CD4-positive, alpha-beta T cell treated with Interleukin-12 subunit alpha and Interleukin-12 subunit beta, for 1 hour (primary cell): ENCODE data around the gene CERK.
"Not testable (repeated sequence)": the region's sequence is repeated elsewhere in the genome, so short reads cannot be mapped to it uniquely, and the experiment has no call there.

ENCODE experiments used
- DNase-seq: peaks from one replicate; pipeline ENCODE4 v3.0.0-alpha.2; 2020

The CERK gene, protein sequence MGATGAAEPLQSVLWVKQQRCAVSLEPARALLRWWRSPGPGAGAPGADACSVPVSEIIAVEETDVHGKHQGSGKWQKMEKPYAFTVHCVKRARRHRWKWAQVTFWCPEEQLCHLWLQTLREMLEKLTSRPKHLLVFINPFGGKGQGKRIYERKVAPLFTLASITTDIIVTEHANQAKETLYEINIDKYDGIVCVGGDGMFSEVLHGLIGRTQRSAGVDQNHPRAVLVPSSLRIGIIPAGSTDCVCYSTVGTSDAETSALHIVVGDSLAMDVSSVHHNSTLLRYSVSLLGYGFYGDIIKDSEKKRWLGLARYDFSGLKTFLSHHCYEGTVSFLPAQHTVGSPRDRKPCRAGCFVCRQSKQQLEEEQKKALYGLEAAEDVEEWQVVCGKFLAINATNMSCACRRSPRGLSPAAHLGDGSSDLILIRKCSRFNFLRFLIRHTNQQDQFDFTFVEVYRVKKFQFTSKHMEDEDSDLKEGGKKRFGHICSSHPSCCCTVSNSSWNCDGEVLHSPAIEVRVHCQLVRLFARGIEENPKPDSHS

DNA sequence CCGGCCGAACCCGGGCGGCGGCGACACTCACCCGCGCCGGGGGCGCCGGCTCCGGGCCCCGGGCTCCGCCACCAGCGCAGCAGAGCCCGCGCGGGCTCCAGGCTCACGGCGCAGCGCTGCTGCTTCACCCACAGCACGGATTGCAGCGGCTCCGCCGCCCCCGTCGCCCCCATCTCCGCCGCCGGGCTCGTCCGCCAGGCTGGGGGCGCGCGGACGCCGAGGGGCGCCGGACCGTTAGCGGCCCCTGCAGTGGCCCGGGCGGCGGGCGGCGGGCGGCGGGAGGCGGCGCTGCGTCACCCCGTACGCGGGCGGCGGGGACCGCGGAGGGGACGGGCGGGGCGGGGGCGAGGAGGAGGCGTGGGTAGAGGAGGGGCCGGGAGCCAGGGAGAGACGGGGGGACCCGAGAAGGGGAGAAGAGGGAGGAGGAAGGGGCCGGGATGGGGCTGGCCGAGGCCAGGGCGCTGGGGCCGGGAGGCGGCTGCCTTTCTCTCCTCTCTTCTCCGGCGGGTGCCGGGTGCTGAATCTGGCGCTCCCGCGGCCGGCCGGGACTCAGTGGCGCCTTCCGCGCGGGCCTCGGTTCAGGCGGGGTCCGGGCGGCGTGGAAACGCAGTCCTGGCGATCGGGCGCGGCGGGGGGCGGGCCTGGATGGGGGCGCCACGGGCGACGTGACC is at the start of gene CERK:
Gene CERK (minus strand): TSS at position 277 of the 671 bp plus-strand sequence. CDS start 104 bp downstream, at position 173.
- DNase-seq, result peak; percentile 77

DNA sequence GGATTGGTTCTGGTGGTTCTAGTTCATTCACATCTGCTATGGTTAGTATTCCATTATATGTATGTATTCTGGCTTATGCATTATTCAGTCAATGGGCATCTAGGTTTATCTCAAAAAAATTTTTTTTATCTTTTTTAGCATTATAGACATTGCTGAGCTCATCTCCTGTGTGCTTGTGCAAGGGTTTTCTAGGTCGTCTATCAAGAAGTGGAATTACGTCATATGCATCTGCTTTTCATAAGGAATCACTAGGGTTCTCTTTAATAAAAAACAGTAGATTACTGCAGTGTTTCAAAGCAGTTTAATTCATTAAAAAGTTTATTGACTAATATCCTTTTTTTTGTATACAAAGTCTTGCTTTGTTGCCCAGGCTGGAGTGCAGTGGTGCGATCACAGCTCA is 45.7 kb upstream of the CERK start:
- DNase-seq, result no peak

DNA sequence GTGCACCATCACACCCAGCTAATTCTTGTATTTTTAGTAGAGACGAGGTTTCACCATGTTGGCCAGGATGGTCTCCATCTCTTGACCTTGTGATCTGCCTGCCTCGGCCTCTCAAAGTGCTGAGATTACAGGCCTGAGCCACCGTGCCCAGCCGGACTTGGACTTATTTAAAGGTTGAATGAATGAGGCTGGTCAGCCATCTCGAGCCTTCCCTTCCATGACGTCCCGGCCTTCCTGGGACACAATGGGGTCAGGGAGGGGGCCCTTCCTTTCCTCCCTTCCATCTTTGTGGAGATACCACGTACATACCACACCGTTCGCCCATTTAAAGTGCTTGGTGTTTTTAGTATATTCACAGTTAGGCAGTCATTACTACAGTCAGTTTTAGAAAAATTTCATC is 44.1 kb upstream of the CERK start:
- DNase-seq, result not testable (repeated sequence)

DNA sequence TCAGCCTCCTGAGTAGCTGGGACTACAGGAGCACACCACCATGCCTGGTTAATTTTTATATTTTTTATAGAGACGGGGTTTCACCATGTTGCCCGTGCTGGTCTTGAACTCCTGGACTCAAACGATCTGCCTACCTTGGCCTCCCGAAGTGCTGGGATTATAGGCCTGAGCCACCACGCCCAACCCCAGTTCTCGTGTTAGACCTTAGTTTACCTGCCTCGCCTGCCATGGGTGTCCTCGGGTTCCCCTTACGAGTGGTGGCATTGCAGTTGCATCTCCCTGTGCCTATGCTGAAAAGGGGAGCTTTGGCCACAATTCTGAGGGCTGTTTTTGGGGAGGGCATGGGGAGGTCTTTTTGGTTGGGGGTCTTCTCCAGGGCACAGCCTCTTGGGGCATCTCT is 43.2 kb upstream of the CERK start:
- no peak for DNase-seq

DNA sequence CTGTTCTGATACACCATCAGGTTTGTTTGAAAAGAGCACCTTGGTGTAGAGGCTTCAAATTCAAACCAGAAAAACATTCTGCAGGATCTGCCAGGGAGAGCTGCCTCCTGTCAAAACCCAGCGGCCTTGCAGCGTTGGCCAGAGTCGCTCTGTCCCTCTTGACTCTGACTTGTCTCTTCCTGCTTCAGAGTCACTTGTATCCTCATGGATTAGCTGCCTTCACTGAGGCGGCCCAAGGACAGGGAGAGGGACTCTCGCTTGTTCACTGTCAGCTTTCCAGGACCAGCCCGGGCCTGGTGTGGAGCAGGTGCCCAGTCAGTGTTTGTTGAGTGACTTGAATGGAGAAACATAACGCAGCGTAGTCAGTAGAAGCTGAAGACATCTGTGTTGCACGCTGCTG is 42.4 kb upstream of the CERK start:
- no peak for DNase-seq

DNA sequence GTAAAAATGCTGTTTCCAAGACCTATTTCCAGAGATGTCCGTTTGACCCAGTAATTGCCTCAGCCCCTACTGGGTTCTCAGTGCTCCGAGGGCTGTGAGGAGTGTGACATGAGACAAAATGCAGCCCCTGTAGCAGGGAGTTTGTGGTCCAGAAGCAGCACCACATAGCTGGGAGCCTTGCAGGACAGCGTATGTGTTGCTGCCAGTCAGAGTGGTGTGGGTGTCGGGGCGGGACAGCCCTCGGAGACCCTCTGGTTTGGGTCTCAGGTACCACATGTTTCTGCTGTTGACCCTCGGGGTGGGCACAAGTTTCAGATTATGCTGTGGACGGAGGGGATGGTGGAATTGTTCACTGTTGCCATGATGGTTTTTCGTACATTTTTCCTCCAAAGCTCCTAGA is 41.6 kb upstream of the CERK start:
- DNase-seq, result no peak

DNA sequence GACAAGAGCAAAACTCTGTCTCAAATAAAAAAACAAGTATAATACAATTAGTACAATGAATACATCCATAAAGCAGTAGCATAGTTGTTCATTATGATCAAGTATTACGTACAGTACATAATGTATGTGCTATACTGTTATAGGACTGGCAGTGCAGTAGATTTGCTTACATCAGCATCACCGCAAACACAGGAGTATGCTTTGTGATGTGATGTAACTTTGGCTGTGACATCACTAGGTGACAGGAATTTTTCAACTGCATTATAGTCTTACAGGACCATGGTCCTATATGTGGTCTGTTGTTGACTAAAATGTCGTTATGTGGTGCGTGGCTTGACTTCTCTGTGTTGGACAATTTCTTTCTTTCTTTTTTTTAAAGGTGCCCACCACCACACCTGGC is 41.0 kb upstream of the CERK start:
- no peak for DNase-seq

DNA sequence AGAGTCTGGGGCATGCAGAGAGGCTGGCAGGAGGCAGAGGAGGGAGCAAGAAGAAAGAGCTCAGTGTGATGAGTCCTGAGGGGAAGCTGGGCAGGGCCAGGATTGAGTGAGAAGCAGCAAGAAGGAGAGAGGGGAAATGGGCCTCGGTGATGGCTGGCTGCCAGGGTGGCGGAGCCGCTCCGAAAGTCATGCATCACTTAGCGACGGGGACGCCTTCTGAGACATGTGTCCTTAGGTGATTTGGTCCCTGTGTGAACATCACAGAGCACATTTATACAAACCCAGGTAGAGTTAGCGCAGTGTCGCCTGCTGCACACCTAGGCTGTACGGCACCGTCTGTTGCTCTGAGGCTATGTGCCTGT is 39.5 kb upstream of the CERK start:
- DNase-seq, result peak; percentile 26

DNA sequence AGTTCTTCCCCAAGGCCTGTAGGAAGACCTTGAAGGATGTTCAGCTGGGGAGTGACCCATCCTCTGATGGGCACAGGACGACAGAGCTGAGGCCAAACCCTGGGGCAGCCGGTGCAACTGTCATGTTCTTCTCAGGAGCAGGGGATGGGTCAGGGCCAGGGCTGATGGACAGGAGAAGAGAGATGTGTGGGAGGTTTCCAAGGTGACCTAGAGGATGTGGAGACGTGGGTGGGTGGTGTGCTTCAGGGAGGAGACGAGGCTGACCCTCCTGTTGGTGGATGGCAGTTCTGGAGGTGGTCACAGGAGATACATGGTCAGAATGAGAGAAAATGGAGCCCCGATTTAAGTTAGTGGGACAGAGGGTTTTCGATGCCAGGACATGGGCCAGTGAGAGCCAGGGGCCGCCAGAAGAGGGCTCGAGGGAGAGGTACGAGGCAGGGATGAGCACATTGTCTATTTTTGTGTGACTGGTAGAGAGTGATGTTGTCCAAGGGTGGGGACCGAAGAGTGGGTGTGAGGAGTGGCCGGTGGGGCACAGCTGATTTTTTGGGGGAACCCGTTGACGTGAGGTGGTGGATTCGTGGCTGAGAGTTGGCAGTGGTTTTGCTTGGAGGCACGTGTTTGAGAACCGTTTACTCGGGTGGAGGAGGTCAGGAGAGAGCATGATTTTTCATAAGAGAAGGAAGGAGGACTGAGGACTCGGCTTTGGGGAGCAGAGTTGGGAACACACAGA is 39.0 kb upstream of the CERK start:
- DNase-seq, result no peak

DNA sequence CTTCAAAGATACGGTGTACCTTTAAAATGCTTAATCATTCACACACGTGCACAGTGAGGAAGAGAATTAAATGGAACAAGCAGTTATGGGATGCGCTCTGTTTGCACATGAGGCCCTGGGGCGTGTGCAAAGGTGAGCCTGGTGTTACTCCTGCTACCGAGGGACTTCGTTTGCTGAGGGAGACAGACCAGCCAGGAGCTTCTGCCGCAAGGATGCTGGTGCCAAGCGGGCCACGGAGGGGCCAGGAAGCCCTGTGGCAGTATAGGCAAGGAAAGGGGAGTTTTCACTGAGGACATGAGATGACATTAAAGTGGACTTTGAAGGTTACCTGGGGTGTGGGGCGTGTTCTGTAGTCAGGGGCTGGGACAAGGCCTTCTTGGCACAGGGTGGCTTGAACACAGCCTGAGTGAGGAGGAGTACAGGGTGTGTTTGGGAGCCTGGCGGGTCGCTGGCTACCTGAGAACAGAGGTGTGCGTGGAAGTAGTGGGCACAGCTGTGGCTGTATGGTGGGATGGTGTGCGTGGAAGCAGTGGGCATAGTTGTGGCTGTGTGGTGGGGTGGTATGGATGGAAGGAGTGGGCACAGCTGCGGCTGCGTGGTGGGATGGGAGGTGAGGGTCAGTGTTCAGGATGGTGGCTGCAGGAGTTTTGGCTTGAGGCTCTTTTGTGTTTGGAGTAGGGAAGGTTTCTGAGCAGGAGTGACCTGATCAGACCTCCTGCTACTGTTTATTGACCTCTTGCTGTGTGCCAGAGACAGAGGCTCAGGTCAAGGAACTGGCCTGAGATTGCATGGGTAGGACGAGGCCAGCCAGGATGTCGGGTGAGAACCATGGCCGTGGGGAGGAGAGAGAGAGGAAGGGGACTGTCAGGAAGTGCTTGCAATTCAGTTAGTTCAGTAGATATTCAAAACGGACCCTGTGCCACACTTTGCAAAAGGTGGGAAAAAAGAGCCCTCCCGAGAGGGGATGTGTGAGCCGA is 38.1 kb upstream of the CERK start:
- no peak for DNase-seq

DNA sequence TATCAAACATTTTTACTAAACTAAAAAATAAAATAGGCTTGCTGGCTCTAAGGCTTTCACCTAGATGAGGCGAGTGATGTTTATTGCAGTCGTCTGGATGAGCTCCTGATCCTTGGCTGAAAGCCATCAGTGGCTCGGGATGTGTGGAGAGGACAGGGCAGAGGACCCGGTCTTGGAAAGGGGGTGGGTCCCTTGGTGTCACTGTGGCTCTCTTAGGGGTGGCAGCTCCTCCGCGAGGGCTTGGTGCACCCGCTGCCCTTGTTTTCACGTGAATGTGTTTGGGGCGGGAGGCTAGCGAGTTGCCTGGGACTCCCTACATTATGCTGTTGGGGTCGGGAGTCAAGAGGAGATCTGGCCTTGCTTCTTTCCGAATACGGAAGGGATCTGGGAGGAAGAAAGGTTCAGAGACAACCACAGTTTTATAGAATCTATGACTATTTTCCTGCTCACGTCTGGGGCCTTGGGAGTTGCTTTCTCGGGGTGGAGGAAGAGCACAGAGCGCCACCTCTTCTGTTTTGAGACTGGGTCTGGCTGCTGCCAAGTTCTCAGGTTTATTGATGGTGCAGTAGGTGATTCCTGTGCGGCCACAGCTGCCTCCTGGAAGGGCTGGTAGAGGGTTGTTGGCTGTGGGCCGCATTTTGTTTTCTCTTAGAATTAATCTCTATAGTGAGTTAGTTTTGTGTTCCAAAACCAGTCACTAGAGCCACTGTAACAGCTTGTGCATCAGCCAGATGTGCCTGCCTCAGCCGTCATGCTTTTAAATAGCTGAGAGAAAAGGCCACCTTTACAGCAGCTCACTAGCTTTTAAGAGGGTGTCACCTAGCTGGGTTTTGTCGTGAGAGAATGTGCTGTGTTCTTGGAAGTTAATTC is 37.2 kb upstream of the CERK start:
- DNase-seq, result no peak

DNA sequence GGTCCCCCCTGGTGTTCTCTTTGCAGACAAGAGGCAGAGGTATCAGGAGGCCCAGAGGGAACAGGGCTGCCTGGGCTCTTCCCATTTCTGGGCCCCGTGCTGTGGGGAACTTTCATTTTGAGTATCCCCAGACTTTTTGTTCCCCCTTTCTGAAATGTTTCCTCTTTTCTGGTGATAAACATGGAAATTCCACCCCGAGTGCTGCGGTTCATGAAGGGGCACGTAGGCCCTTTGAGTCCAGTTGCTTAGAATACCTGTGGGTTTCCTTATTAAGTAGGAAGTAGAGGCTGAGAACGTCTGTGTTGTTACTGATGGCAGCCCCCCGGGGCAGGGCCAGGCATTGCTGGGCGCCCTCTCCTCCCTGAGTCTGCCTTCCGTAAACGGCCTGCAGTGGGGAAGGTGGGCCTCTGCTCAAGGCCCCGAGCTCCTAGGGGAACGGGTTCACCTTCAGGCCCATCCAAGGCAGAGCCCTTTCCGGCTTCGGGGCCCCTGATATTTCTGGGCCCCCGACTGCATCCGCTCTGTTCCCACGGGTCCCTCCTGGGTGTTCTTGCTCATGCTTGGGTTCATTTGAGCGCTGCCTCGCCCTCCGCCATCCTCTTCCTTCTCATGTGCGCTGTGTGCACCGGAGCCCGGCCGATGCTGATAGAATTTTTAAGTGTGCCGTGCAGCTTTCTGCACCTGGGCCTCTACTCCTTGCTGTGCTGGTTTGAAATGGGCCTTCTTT is 36.4 kb upstream of the CERK start:
- no peak for DNase-seq

DNA sequence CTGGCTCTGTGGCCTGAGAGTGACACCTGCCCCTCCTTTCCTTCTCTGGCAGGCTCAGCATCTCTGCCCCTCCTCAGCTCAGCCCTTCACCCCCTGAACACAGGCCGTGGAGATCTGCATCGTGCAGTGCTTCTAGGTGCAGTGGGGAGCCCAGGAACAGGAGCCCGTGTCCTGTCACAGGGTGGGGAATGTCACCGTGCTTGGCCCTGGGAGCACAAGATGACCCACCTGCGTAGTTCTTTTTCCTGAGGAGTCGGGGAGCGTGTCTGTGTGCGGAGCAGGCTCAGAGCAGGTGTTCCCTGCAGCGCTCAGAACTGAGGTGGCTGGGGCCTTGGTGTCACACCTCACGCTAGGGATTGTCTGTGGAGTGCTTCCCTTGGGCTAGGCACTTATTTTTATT is 35.0 kb upstream of the CERK start:
- DNase-seq, result no peak

DNA sequence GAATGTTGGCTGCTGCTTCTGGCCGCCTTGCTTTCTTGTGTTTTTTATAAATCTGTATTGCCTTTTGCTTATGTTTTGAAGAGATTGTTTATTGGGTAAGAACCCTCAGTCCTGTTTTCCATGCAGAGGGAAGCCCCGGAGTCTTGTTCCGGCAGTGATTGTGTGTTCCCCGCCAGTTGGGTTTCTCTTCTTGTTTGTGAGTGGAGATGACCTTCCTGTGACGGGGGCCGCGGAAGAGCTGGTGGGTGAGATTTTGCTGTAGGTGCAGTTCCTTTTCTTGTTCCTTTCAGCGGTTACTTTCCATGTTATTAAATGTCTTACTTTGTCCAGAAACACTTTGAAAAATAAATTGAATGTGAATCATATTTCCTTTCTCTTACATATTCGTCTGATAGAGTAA is 32.7 kb upstream of the CERK start:
- DNase-seq, result peak; percentile 33

DNA sequence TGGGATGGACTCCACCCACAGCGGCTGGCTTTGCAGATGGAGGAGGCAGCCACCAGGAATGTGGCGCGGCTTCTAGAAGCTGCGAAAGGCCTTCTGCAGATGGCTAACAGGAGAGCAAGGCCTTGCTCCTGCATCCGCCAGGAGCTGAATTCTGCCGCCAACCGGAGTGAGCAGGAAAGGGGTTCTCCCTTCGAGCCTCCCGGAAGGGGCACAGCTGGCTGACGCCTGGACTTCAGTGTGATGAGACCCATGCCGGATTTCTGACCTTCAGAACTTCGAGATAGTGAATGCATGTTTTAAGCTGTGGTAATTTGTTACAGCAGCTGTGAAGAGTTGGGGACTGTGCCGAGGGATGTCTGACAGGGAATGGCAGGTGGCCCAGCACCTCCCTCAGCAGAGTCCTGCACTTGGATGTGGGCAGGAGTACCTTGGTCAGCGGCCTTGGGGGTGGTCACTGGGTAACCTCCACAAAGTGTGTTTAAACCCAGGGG is 32.1 kb upstream of the CERK start:
- no peak for DNase-seq

DNA sequence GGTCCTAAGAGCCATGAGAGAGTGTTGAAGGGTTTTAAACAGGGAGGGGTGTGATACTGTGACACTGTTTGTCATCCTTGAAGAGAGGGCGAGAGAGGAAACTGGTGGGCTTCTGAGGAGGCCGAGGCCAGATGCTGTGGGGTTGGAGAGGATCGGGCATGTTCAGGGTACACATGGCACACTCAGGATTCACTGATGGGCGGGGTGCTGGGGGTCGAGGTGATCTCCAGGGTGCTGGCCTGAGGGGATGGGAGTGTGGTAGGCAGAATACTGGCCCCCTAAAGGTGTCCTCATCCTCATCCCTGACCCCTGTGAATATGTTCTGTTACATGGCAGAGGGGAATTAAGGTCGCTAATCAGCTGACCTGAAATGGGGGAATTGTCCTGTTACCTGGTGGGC is 31.7 kb upstream of the CERK start:
- DNase-seq, result no peak

DNA sequence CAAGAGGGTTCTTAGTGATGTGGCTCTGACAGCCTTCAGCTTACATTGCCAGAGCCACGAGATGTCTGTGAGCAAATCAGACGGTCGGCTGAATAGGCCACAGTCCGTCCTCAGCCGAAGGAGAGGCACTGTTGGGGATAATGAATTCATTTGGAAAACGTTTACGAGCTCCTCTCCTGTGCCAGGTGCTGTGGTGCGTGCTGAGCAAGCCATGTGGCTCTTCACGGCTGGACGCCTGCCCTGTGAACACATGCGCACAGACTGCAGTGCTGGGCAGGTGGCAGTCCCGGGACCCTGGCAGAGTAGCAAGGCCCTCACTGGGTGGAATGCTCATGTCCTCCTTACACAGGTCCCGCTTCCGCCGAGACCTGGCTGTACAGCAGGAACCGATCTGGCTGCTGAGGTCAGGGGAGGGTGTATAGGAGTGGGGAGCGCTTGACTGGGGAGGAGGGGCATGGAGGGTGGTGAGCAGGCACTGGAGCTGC is 31.2 kb upstream of the CERK start:
- DNase-seq, result no peak

DNA sequence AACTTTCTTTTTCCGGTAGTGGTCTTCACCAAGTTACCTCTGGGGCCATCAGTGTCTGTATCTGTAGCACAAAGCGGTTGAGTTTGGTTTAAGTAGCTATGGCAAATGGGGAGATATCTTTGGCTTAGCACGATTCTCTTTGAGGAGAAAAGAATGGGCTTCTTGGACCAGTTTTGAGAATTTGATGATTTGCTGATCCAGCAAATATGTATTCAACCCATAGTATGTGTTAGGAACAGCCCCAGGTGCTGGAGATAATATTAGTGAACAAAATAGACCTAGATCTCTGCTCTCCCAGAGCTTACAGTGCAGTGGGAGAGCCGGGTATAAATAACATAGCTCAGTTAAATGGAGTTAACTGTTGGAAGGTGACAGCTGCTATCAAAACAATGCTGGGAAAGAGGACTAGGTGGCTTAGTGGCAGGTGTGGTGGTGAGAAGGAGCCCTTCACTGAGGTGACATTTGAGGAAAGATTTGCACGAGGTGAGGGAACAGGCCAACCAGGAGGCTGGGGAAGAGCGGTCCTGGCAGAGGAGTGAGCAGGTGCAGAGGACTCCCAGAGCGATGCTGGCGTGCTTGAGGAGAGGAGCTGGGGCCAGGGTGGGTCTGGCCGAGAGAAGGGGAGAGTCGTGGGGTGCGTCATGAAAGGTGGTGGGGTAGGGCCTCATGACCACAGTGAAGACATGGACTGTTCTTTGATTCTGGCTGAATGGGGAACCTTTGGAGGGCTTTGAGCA is 29.4 kb upstream of the CERK start:
- DNase-seq, result no peak

DNA sequence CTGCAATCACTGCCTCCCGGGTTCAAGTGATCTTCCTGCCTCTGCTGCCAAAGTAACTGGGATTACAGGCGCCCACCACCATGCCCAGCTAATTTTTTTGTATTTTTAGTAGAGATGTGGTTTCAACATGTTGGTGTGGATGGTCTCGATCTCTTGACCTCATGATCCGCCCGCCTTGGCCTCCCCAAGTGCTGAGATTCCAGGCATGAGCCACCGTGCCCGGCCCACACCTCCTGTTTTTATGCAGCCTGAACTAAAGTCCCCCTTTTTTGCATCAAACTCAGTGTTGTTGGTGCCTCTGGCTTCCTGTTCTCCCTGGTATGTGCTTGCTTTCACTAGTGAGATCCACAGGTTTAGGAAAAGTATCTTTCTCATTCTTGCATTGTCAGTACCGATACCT is 28.6 kb upstream of the CERK start:
- no peak for DNase-seq
